WTC11 (cell line): ENCODE data around the gene ERBB4.

Source experiments
- CREB1 ChIP-seq: sonication (generic); formaldehyde crosslinking; IDR thresholded peaks from 2 replicates; pipeline ENCODE4 v1.8.0; 2023; ENCODE audit warnings: mild to moderate bottlenecking, missing genetic modification reagents
- JUN ChIP-seq: sonication (generic); formaldehyde crosslinking; IDR thresholded peaks from 2 replicates; pipeline ENCODE4 v1.8.0; 2023; ENCODE audit warnings: mild to moderate bottlenecking, missing genetic modification reagents
- NFYB ChIP-seq: sonication (generic); formaldehyde crosslinking; conservative IDR thresholded peaks from 2 replicates; pipeline ENCODE4 v1.8.0; 2022; ENCODE audit warnings: low read depth, missing genetic modification reagents
- NR2C2 ChIP-seq: sonication (generic); formaldehyde crosslinking; IDR thresholded peaks from 2 replicates; pipeline ENCODE4 v1.8.0; 2022; ENCODE audit warnings: mild to moderate bottlenecking, missing genetic modification reagents
- RELA ChIP-seq: sonication (generic); formaldehyde crosslinking; IDR thresholded peaks from 2 replicates; pipeline ENCODE4 v1.8.1; 2022; ENCODE audit warnings: missing genetic modification reagents, mild to moderate bottlenecking, borderline replicate concordance
- SP1 ChIP-seq: sonication (generic); formaldehyde crosslinking; conservative IDR thresholded peaks from 2 replicates; pipeline ENCODE4 v1.8.1; 2022; ENCODE audit warnings: missing genetic modification reagents
- ZBTB21 ChIP-seq: sonication (generic); formaldehyde crosslinking; IDR thresholded peaks from 2 replicates; pipeline ENCODE4 v1.8.1; 2023; ENCODE audit warnings: mild to moderate bottlenecking, missing genetic modification reagents, borderline replicate concordance
- TF ChIP-seq, protein P1 (sequence below): fragments of 200-600 bp; IDR thresholded peaks from 2 replicates; pipeline ENCODE4 v1.8.0; 2022; ENCODE audit warnings: antibody characterized with exemption
- TF ChIP-seq, protein P2 (sequence below): sonication (generic); formaldehyde crosslinking; IDR thresholded peaks from 2 replicates; pipeline ENCODE4 v1.8.0; 2022; ENCODE audit warnings: mild to moderate bottlenecking, missing genetic modification reagents
- TF ChIP-seq, protein P3 (sequence below): sonication (generic); formaldehyde crosslinking; IDR thresholded peaks from 2 replicates; pipeline ENCODE4 v1.8.1; 2022; ENCODE audit warnings: mild to moderate bottlenecking, moderate library complexity, missing genetic modification reagents
- TF ChIP-seq, protein P4 (sequence below): sonication (generic); formaldehyde crosslinking; IDR thresholded peaks from 2 replicates; pipeline ENCODE4 v1.8.0; 2023; ENCODE audit warnings: missing genetic modification reagents
- TF ChIP-seq, protein P5 (sequence below): sonication (generic); formaldehyde crosslinking; IDR thresholded peaks from 2 replicates; pipeline ENCODE4 v1.8.0; 2022; ENCODE audit warnings: mild to moderate bottlenecking, missing genetic modification reagents
- TF ChIP-seq, protein P6 (sequence below): sonication (generic); formaldehyde crosslinking; IDR thresholded peaks from 2 replicates; pipeline ENCODE4 v1.8.1; 2023; ENCODE audit warnings: mild to moderate bottlenecking, missing genetic modification reagents, moderate library complexity
- TF ChIP-seq, protein P7 (sequence below): sonication (generic); formaldehyde crosslinking; IDR thresholded peaks from 2 replicates; pipeline ENCODE4 v1.8.0; 2023; ENCODE audit warnings: mild to moderate bottlenecking, missing genetic modification reagents

DNA sequence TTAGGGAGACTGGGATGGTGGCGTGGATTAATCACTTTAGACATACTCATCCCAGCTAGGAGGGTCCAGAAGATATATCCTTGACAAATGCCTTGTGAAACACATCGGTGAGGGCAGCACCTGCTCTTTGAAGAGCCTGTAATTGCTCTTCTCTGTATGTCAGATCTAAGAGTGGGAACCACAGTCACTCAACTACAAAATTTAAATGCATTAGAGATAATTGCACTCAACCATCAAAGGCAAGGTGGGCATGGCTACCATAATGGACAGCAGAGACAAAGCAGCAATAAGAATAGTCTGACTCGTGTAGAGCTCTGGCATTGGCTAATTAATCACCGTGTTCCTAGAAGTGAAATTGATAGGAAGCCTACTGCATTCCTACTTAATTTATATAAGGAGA, 96.8 kb downstream of the ERBB4 start:
- TF ChIP-seq, protein P1, sequence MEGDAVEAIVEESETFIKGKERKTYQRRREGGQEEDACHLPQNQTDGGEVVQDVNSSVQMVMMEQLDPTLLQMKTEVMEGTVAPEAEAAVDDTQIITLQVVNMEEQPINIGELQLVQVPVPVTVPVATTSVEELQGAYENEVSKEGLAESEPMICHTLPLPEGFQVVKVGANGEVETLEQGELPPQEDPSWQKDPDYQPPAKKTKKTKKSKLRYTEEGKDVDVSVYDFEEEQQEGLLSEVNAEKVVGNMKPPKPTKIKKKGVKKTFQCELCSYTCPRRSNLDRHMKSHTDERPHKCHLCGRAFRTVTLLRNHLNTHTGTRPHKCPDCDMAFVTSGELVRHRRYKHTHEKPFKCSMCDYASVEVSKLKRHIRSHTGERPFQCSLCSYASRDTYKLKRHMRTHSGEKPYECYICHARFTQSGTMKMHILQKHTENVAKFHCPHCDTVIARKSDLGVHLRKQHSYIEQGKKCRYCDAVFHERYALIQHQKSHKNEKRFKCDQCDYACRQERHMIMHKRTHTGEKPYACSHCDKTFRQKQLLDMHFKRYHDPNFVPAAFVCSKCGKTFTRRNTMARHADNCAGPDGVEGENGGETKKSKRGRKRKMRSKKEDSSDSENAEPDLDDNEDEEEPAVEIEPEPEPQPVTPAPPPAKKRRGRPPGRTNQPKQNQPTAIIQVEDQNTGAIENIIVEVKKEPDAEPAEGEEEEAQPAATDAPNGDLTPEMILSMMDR = no peak
- TF ChIP-seq, protein P2, sequence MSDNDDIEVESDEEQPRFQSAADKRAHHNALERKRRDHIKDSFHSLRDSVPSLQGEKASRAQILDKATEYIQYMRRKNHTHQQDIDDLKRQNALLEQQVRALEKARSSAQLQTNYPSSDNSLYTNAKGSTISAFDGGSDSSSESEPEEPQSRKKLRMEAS (CRISPR knock-in tag) = no peak
- no peak for TF ChIP-seq CREB1 (CRISPR knock-in tag)
- no peak for TF ChIP-seq NR2C2
- TF ChIP-seq, protein P3, sequence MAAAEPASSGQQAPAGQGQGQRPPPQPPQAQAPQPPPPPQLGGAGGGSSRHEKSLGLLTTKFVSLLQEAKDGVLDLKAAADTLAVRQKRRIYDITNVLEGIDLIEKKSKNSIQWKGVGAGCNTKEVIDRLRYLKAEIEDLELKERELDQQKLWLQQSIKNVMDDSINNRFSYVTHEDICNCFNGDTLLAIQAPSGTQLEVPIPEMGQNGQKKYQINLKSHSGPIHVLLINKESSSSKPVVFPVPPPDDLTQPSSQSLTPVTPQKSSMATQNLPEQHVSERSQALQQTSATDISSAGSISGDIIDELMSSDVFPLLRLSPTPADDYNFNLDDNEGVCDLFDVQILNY (CRISPR knock-in tag) = no peak
- no peak for TF ChIP-seq ZBTB21
- TF ChIP-seq, protein P4, sequence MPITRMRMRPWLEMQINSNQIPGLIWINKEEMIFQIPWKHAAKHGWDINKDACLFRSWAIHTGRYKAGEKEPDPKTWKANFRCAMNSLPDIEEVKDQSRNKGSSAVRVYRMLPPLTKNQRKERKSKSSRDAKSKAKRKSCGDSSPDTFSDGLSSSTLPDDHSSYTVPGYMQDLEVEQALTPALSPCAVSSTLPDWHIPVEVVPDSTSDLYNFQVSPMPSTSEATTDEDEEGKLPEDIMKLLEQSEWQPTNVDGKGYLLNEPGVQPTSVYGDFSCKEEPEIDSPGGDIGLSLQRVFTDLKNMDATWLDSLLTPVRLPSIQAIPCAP (CRISPR knock-in tag) = no peak
- TF ChIP-seq, protein P5, sequence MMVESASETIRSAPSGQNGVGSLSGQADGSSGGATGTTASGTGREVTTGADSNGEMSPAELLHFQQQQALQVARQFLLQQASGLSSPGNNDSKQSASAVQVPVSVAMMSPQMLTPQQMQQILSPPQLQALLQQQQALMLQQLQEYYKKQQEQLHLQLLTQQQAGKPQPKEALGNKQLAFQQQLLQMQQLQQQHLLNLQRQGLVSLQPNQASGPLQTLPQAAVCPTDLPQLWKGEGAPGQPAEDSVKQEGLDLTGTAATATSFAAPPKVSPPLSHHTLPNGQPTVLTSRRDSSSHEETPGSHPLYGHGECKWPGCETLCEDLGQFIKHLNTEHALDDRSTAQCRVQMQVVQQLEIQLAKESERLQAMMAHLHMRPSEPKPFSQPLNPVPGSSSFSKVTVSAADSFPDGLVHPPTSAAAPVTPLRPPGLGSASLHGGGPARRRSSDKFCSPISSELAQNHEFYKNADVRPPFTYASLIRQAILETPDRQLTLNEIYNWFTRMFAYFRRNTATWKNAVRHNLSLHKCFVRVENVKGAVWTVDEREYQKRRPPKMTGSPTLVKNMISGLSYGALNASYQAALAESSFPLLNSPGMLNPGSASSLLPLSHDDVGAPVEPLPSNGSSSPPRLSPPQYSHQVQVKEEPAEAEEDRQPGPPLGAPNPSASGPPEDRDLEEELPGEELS (CRISPR knock-in tag) = no peak
- no peak for TF ChIP-seq NFYB
- TF ChIP-seq SP1 (CRISPR knock-in tag) = no peak
- TF ChIP-seq, protein P6, sequence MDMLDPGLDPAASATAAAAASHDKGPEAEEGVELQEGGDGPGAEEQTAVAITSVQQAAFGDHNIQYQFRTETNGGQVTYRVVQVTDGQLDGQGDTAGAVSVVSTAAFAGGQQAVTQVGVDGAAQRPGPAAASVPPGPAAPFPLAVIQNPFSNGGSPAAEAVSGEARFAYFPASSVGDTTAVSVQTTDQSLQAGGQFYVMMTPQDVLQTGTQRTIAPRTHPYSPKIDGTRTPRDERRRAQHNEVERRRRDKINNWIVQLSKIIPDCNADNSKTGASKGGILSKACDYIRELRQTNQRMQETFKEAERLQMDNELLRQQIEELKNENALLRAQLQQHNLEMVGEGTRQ (CRISPR knock-in tag) = no peak
- TF ChIP-seq, protein P7, sequence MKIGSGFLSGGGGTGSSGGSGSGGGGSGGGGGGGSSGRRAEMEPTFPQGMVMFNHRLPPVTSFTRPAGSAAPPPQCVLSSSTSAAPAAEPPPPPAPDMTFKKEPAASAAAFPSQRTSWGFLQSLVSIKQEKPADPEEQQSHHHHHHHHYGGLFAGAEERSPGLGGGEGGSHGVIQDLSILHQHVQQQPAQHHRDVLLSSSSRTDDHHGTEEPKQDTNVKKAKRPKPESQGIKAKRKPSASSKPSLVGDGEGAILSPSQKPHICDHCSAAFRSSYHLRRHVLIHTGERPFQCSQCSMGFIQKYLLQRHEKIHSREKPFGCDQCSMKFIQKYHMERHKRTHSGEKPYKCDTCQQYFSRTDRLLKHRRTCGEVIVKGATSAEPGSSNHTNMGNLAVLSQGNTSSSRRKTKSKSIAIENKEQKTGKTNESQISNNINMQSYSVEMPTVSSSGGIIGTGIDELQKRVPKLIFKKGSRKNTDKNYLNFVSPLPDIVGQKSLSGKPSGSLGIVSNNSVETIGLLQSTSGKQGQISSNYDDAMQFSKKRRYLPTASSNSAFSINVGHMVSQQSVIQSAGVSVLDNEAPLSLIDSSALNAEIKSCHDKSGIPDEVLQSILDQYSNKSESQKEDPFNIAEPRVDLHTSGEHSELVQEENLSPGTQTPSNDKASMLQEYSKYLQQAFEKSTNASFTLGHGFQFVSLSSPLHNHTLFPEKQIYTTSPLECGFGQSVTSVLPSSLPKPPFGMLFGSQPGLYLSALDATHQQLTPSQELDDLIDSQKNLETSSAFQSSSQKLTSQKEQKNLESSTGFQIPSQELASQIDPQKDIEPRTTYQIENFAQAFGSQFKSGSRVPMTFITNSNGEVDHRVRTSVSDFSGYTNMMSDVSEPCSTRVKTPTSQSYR (CRISPR knock-in tag) = no peak
- no peak for TF ChIP-seq JUN (CRISPR knock-in tag)
- TF ChIP-seq RELA = no peak
